A673 (cell line): ENCODE measurements around the gene STK17A. TPM values are rescaled to one million over a fixed set of nuclear protein-coding genes. Genes with fewer than 3 reads are reported as not detected.

Experiments used
- BruUV-seq: library from RNA; stranded (reverse); fragments of 400-500 nt; replicated peaks from 2 replicates; lab custom pipeline; 2021; lab: Mats Ljungman, UMichigan
- CTCF ChIA-PET: fragments of 300-600 bp; sonication (Branson Sonifier 250); formaldehyde crosslinking; loops from one replicate; lab custom pipeline; 2022; ENCODE audit warnings: antibody characterized with exemption; lab: Charles Lee
- POLR2A ChIA-PET: fragments of 300-600 bp; sonication (Branson Sonifier 250); formaldehyde crosslinking; loops from one replicate; lab custom pipeline; 2022; ENCODE audit warnings: antibody characterized with exemption; ENCODE audit not compliant: low non-redundant PET; lab: Charles Lee
- DNase-seq: peaks from one replicate; pipeline ENCODE4 v3.0.0-alpha.2; 2015; ENCODE audit warnings: low spot score
- H3K27ac ChIP-seq: fragments of 200-600 bp; sonication (generic); 2 replicates; pipeline ENCODE4 v1.5.1; 2016; ENCODE audit warnings: mixed run types, low read depth, mild to moderate bottlenecking, mixed read lengths, antibody characterized with exemption, low read length; ENCODE audit not compliant: poor library complexity, severe bottlenecking
- H3K27me3 ChIP-seq: fragments of 200-600 bp; sonication (generic); replicated peaks from 2 replicates; pipeline ENCODE4 v1.6.1; 2017; ENCODE audit warnings: mixed run types, low read depth, mild to moderate bottlenecking, mixed read lengths, antibody characterized with exemption, low read length; ENCODE audit not compliant: insufficient read depth, poor library complexity
- H3K36me3 ChIP-seq: fragments of 200-600 bp; sonication (generic); 2 replicates; pipeline ENCODE4 v1.6.1; 2016; ENCODE audit warnings: mixed run types, mild to moderate bottlenecking, mixed read lengths, antibody characterized with exemption, low read length; ENCODE audit not compliant: insufficient read depth, poor library complexity, severe bottlenecking
- H3K4me1 ChIP-seq: fragments of 200-600 bp; sonication (generic); 2 replicates; pipeline ENCODE4 v1.6.1; 2017; ENCODE audit warnings: mixed run types, mild to moderate bottlenecking, mixed read lengths, antibody characterized with exemption, low read length; ENCODE audit not compliant: insufficient read depth, poor library complexity, severe bottlenecking
- H3K4me3 ChIP-seq: fragments of 200-600 bp; sonication (generic); 2 replicates; pipeline ENCODE4 v1.5.1; 2016; ENCODE audit warnings: low read depth, mixed run types, mild to moderate bottlenecking, mixed read lengths, low read length; ENCODE audit not compliant: poor library complexity, severe bottlenecking
- H3K9me3 ChIP-seq: fragments of 200-600 bp; sonication (generic); 2 replicates; pipeline ENCODE4 v1.6.1; 2016; ENCODE audit warnings: mixed run types, low read depth, mild to moderate bottlenecking, mixed read lengths, antibody characterized with exemption, low read length; ENCODE audit not compliant: poor library complexity, severe bottlenecking
- EZH2 ChIP-seq: fragments of 200-600 bp; sonication (generic); IDR thresholded peaks from 2 replicates; pipeline ENCODE4 v1.6.1; 2017; ENCODE audit warnings: borderline replicate concordance, low read depth, mild to moderate bottlenecking, mixed read lengths, antibody characterized with exemption, low read length; ENCODE audit not compliant: poor library complexity, severe bottlenecking
- intact Hi-C: fragments of 100-400 bp; cut with micrococcal nuclease; formaldehyde crosslinking; loops from one replicate; pipeline ENCODE4 v1.10.0; 2022; ENCODE audit not compliant: unreplicated experiment
- total RNA-seq: library from RNA; stranded (reverse); gene quantifications from 2 replicates; pipeline ENCODE4 v1.2.3, GENCODE V29; 2021
- TF ChIP-seq, protein P1 (sequence below): fragments of 300-800, 200-600 bp; sonication (generic); conservative IDR thresholded peaks from 2 replicates; pipeline ENCODE4 v1.5.1; 2017; ENCODE audit warnings: low read depth, mild to moderate bottlenecking, antibody characterized with exemption, low read length, moderate library complexity, mixed read lengths

STK17A gene
- total RNA-seq, 1 experiment from 2014 or later = 27.3 TPM

DNA sequence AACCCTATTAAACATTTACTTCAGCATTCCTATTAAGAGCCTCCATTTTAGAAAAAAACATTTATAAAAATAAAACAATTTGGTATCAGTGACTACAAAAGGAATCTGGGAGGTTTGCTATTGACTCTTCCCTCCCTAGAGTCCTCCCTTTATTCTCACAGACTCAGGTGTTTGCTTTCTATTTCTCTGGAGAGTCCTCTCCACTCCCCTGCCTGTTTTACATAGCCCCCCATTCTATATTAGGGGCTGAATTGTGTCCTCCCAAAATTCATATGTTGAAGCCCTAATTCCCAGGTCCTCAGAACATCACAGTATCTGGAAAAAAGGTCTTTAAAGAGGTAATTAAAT, 76.6 kb downstream of the STK17A start:
- H3K36me3 ChIP-seq = no peaks in the 10 kb centered on the region
- CTCF ChIA-PET = no interaction called here
- H3K9me3 ChIP-seq = no peaks in the 10 kb centered on the region
- POLR2A ChIA-PET = no interaction called here
- BruUV-seq = no TSS peak
- intact Hi-C loops = no loop called here
- TF ChIP-seq, protein P1, sequence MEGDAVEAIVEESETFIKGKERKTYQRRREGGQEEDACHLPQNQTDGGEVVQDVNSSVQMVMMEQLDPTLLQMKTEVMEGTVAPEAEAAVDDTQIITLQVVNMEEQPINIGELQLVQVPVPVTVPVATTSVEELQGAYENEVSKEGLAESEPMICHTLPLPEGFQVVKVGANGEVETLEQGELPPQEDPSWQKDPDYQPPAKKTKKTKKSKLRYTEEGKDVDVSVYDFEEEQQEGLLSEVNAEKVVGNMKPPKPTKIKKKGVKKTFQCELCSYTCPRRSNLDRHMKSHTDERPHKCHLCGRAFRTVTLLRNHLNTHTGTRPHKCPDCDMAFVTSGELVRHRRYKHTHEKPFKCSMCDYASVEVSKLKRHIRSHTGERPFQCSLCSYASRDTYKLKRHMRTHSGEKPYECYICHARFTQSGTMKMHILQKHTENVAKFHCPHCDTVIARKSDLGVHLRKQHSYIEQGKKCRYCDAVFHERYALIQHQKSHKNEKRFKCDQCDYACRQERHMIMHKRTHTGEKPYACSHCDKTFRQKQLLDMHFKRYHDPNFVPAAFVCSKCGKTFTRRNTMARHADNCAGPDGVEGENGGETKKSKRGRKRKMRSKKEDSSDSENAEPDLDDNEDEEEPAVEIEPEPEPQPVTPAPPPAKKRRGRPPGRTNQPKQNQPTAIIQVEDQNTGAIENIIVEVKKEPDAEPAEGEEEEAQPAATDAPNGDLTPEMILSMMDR = no peak
- TF ChIP-seq EZH2 = no peak
- H3K4me3 ChIP-seq = no peak overlapping the region
- H3K27ac ChIP-seq = no peak overlapping the region
- no peaks in the 10 kb centered on the region for H3K4me1 ChIP-seq
- no peak for DNase-seq
- no peaks in the 10 kb centered on the region for H3K27me3 ChIP-seq

DNA sequence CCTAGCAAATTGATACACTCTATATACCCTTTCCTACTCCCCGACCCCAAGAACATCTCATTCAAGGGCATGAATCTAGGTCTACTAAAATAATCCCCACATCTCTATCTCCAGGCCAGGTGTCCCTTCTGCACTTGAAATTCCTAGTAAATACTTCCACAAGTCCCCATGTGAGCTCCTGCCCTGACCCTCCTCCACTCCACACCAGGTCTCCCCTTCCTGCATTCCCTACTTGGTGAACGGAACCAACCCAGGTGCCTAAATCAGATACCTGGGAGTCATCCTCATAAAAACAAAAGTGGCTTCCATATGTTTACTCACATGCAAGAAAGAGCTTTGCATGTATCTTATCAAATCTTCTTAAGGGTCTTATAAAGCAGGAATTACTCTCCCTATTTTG, 77.2 kb downstream of the STK17A start:
- no TSS peak for BruUV-seq
- ChIA-PET POLR2A (no interaction called here), CTCF (no interaction called here)
- no peak overlapping the region for H3K4me3 ChIP-seq
- H3K27ac ChIP-seq = no peak overlapping the region
- no peak for DNase-seq
- no peaks in the 10 kb centered on the region for H3K9me3 ChIP-seq
- no peaks in the 10 kb centered on the region for H3K4me1 ChIP-seq
- H3K27me3 ChIP-seq = no peaks in the 10 kb centered on the region
- intact Hi-C loops = no loop called here
- H3K36me3 ChIP-seq = no peaks in the 10 kb centered on the region
- TF ChIP-seq, protein P1 = no peak
- no peak for TF ChIP-seq EZH2

DNA sequence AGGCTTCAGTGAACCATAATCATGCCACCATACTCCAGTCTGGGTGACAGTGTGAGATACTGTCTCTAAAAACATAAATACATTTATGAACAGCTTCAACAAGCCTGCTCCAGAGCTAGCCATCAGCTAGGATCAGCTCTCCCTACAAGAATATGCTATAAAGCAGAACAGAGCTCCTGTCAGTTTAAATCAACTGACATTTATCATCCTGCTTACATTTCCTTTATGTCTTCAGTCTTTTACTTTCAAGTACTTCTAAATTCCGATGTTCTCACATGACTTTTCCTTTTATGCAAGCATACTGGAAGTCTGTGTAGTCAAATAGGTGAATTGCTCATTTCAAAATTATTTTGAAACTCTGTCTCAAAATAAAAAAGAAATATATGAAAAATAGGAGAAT, 81.8 kb downstream of the STK17A start:
- H3K4me1 ChIP-seq = no peaks in the 10 kb centered on the region
- peaks cover 2% of the 10 kb centered on the region for H3K9me3 ChIP-seq
- H3K27ac ChIP-seq = no peak overlapping the region
- no peaks in the 10 kb centered on the region for H3K36me3 ChIP-seq
- ChIA-PET CTCF (no interaction called here), POLR2A (no interaction called here)
- intact Hi-C loops = no loop called here
- H3K4me3 ChIP-seq = no peak overlapping the region
- TF ChIP-seq EZH2 = no peak
- TF ChIP-seq, protein P1 = no peak
- BruUV-seq = no TSS peak
- H3K27me3 ChIP-seq = no peaks in the 10 kb centered on the region
- no peak for DNase-seq
